Transverse colon (tissue), 4 donors: ENCODE results near the gene RAPGEF5.

Source experiments
- EP300 ChIP-seq: sonication (generic); formaldehyde crosslinking; IDR thresholded peaks from one replicate; pipeline ENCODE4 v1.6.1; 2017; ENCODE audit warnings: antibody characterized with exemption, low read depth
- POLR2A ChIP-seq: fragments of 450-650 bp; IDR thresholded peaks from one replicate; pipeline ENCODE4 v1.6.1; 2016; ENCODE audit warnings: antibody characterized with exemption, mild to moderate bottlenecking, moderate library complexity
- POLR2AphosphoS5 ChIP-seq, 3 donors: sonication (generic); formaldehyde crosslinking; IDR thresholded peaks; one replicate each; pipeline ENCODE4 v1.6.1; 2016; ENCODE audit warnings: antibody characterized with exemption in 3 of 3
- TF ChIP-seq, protein P1 (sequence below), 5 experiments: fragments of 200-600 bp in 3 of 5; fragments of 450-650 bp in 2 of 5; sonication (generic) in 3 of 5; IDR thresholded peaks; 1 replicate in 2 of 5; 2 replicates in 3 of 5; pipeline ENCODE4 v1.5.1; 2016 to 2017; ENCODE audit warnings: antibody characterized with exemption in 5 of 5, inconsistent platforms in 3 of 5, mild to moderate bottlenecking in 2 of 5, moderate library complexity in 1 of 5

DNA sequence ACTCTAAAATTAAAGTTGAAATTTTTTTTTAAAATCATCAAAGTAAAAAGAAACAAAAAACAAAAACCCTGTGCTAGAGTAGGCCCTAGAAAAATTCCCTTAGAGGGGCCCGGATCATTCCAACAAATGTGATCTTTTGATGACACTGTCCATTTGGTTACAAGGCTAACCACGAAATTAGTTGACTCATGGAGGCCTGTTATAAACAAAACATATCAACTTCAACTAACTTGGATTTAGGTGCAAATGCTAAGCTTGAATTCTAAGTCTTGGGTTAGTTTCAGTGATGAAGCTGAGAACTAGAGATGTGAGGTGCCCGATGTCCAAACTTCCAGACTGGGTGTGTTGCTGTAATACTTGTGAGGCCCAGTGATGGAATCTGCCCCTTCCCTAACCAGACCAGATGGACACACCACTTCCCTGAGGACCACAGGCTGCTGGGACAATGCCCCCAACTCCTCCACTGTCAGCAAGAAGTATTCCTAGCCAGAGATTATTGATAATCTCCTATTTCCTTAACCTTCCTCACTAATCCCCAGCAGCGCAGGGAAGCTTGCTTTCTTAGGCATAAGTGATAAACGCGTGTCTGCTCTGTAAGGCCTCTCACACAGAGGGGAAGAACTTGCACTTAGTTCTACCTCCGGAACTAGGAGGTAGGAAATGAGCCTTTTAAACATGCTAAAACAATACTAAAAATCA is 108.7 kb downstream of the RAPGEF5 start:
- TF ChIP-seq, protein P1, sequence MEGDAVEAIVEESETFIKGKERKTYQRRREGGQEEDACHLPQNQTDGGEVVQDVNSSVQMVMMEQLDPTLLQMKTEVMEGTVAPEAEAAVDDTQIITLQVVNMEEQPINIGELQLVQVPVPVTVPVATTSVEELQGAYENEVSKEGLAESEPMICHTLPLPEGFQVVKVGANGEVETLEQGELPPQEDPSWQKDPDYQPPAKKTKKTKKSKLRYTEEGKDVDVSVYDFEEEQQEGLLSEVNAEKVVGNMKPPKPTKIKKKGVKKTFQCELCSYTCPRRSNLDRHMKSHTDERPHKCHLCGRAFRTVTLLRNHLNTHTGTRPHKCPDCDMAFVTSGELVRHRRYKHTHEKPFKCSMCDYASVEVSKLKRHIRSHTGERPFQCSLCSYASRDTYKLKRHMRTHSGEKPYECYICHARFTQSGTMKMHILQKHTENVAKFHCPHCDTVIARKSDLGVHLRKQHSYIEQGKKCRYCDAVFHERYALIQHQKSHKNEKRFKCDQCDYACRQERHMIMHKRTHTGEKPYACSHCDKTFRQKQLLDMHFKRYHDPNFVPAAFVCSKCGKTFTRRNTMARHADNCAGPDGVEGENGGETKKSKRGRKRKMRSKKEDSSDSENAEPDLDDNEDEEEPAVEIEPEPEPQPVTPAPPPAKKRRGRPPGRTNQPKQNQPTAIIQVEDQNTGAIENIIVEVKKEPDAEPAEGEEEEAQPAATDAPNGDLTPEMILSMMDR (IDR thresholded peaks at IDR 0.05) = no peak
- TF ChIP-seq POLR2A (no peak), POLR2AphosphoS5 (IDR thresholded peaks at IDR 0.05) (no peak), EP300 (no peak)
